H1 (cell line): ENCODE results near the gene PTPN18.

ENCODE experiments used
- BACH1 ChIP-seq: IDR thresholded peaks from 2 replicates; pipeline ENCODE4 v1.6.1; 2012; ENCODE audit warnings: low read length, improper control_type of control experiment
- BCL11A ChIP-seq, 2 experiments: IDR thresholded peaks; one replicate each; pipeline ENCODE4 v1.6.1; 2011; ENCODE audit warnings: low read depth in 2 of 2, low read length in 2 of 2, mild to moderate bottlenecking in 2 of 2
- CTCF ChIP-seq, 3 experiments: IDR thresholded peaks; 1 replicate in 2 of 3; 2 replicates in 1 of 3; pipeline versions ENCODE4 v1.5.1 to v1.6.1; 2011; ENCODE audit warnings: low read length in 3 of 3, mild to moderate bottlenecking in 3 of 3, inconsistent platforms in 2 of 3, low read depth in 1 of 3, moderate library complexity in 1 of 3; ENCODE audit not compliant: insufficient read depth in 1 of 3; ENCODE audit errors: control extremely low read depth in 1 of 3
- FOSL1 ChIP-seq: IDR thresholded peaks from 2 replicates; pipeline ENCODE4 v1.6.1; 2011; ENCODE audit warnings: mild to moderate bottlenecking, low read depth, low read length, moderate library complexity; ENCODE audit not compliant: insufficient read depth
- GTF2F1 ChIP-seq: IDR thresholded peaks from 2 replicates; pipeline ENCODE4 v1.6.1; 2012; ENCODE audit warnings: low read depth, low read length, improper control_type of control experiment, borderline replicate concordance
- JUND ChIP-seq: IDR thresholded peaks from 2 replicates; pipeline ENCODE4 v1.6.1; 2011; ENCODE audit warnings: mild to moderate bottlenecking, improper control_type of control experiment, low read length
- POLR2A ChIP-seq, 2 experiments: IDR thresholded peaks; 1 replicate in 1 of 2; 2 replicates in 1 of 2; pipeline ENCODE4 v1.6.1; 2011; ENCODE audit warnings: low read depth in 2 of 2, low read length in 2 of 2, mild to moderate bottlenecking in 2 of 2; ENCODE audit errors: control extremely low read depth in 1 of 2
- POLR2AphosphoS5 ChIP-seq: IDR thresholded peaks from 2 replicates; pipeline ENCODE4 v1.6.1; 2011; ENCODE audit warnings: low read depth, low read length
- RAD21 ChIP-seq, 2 experiments: IDR thresholded peaks in 1 of 2; conservative IDR thresholded peaks in 1 of 2; 2 replicates each; pipeline ENCODE4 v1.6.1; 2011; ENCODE audit warnings: low read depth in 2 of 2, low read length in 2 of 2, improper control_type of control experiment in 1 of 2, inconsistent platforms in 1 of 2, mild to moderate bottlenecking in 1 of 2, moderate library complexity in 1 of 2
- TAF1 ChIP-seq: IDR thresholded peaks from 2 replicates; pipeline ENCODE4 v1.6.1; 2011; ENCODE audit warnings: mild to moderate bottlenecking, low read depth, low read length

- TF ChIP-seq CTCF (IDR thresholded peaks at IDR 0.05; ENCODE audit: control extremely low read depth in 1 of 3, insufficient read depth in 1 of 3, low read depth in 1 of 3, low read length in 3 of 3) (no peak), FOSL1 (no peak), JUND (no peak), POLR2A (IDR thresholded peaks at IDR 0.05; ENCODE audit: control extremely low read depth in 1 of 2, low read depth in 2 of 2, low read length in 2 of 2) (no peak), TAF1 (no peak), GTF2F1 (no peak), RAD21 (IDR thresholded peaks at IDR 0.05 in 1 of 2, conservative IDR thresholded peaks at IDR 0.05 in 1 of 2; ENCODE audit: low read depth in 2 of 2, low read length in 2 of 2) (no peak), BCL11A (IDR thresholded peaks at IDR 0.05; ENCODE audit: low read depth in 2 of 2, low read length in 2 of 2) (no peak), POLR2AphosphoS5 (no peak), BACH1 (no peak)
Measured at GRCh38 chr2:130387071-130387400, 31.2 kb downstream of the PTPN18 start.
